Body of pancreas (tissue), 4 donors: ENCODE measurements around the gene NRN1L. TPM values are rescaled to one million over a fixed set of nuclear protein-coding genes. Genes with fewer than 3 reads are reported as not detected.

Source experiments
- ATAC-seq: fragments of 150-250 bp; one replicate; pipeline ENCODE4 v1.9.1; 2016
- DNase-seq, 4 donors: peaks; one replicate each; pipeline ENCODE4 v3.0.0-alpha.2; 2019
- H3K27ac ChIP-seq, 4 donors: fragments of 200-600 bp; sonication (generic); 1 replicate in 3 of 4; 2 replicates in 1 of 4; pipeline versions ENCODE4 v1.5.1 to v1.6.1; 2016 to 2019; ENCODE audit warnings: mild to moderate bottlenecking in 1 of 4, mixed read lengths in 1 of 4, moderate library complexity in 1 of 4
- H3K27me3 ChIP-seq, 2 donors: fragments of 200-600 bp; sonication (generic); one replicate each; pipeline ENCODE4 v1.6.0; 2016; ENCODE audit warnings: mild to moderate bottlenecking in 1 of 2
- H3K36me3 ChIP-seq, 2 donors: fragments of 200-600 bp; sonication (generic); replicated peaks in 1 of 2; 2 replicates each; pipeline ENCODE4 v1.5.1; 2016; ENCODE audit warnings: low read depth in 2 of 2; ENCODE audit not compliant: insufficient read depth in 1 of 2
- H3K4me1 ChIP-seq: fragments of 200-600 bp; sonication (generic); one replicate; pipeline ENCODE4 v1.6.0; 2016
- H3K4me3 ChIP-seq, 2 donors: fragments of 200-600 bp; sonication (generic); 1 replicate in 1 of 2; 2 replicates in 1 of 2; pipeline ENCODE4 v1.5.1; 2016 to 2019
- H3K9me3 ChIP-seq, 3 donors: fragments of 200-600 bp; sonication (generic); 1 replicate in 2 of 3; 2 replicates in 1 of 3; pipeline ENCODE4 v1.5.1; 2016
- POLR2A ChIP-seq, 3 donors: fragments of 450-650 bp; IDR thresholded peaks; one replicate each; pipeline ENCODE4 v1.6.1; 2016; ENCODE audit warnings: antibody characterized with exemption in 3 of 3, mild to moderate bottlenecking in 2 of 3
- WGBS, 2 donors: methylation state at CpG; one replicate each; pipeline ENCODE4 v1.1.5; 2017; 5-methylcytosine and 5-hydroxymethylcytosine counted together
- intact Hi-C: fragments of 100-400 bp; cut with DNase I; formaldehyde crosslinking; loops from one replicate; pipeline ENCODE4 v1.15.1; 2023
- total RNA-seq, 2 donors: library from RNA; depleted of rRNA; stranded (reverse); fragments of >200 nt; gene quantifications; one replicate each; pipeline ENCODE4 v1.1.0, GENCODE V29; 2016
- TF ChIP-seq, protein P1 (sequence below), 7 experiments: fragments of 450-650 bp in 4 of 7; fragments of 200-600 bp in 3 of 7; sonication (generic) in 3 of 7; IDR thresholded peaks; one replicate each; pipeline ENCODE4 v1.5.1; 2016 to 2019; ENCODE audit warnings: antibody characterized with exemption in 7 of 7

Gene NRN1L
- total RNA-seq, 2 donors from 2014 or later = not detected

DNA sequence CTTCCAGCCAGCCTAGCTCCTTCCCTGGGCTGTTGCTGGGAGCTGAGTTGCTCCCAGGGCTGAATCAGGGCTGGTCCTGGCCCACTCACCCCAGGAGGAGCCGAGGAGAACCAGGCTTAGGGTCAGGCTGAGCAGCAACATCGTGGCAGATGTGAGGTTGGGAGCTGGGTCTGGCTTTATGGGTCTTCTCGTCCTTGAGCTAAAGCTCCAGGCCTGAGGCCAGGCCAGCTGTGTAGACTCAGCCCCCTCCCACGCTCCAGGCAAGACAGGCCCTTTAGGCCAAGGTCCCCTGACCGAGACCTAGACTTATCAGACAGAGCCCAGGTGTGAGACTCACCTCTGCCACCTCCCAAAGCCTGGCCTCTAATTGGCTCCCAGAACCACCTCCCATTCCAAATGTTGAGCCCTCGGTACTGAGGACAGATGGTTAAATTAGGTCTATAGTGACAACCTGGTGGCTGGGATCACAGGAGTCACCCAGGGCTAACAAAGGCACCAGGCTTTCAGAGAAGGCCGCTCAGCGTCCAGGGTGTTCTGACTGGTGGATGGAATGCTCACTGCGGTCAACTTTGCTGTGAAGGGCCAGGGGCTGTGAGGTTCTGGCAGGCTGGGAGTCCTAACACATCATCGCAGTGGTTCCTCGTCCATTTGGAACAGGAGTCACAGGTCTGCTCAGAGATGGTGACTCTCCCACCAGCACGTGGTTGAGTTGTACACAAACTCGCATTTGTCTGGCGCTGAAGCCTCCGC lies 47.2 kb downstream of the NRN1L start, which contains the start of gene CTRL:
TSS of gene CTRL (minus strand) at position 151 of the 750 bp plus-strand sequence. CDS start at position 141, 10 bp downstream.
- peak within 1 kb of the TSS; percentile 78 to 82 (median 80) for H3K27ac ChIP-seq

DNA sequence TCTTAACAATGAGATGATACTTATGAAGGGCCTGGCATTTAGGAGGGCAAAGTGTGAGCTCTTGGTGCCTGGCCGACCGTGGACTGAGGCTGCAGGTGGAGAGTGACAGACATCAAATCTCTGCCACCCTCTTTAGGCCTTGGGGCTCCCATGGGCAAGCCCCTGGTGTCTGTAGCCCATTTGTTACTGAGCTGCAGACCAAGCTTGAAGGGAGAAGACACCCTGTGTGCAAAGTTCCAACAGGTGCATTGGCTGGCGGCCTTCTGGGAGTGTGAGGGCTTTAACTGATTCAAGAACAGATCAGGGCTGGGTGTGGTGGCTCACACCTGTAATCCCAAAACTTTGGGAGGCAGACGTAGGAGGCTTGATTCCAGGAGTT lies 47.8 kb downstream of the NRN1L start:
- Histone ChIP-seq H3K4me1 (peaks cover 81% of the 10 kb centered on the region), H3K27ac (peak overlapping the region; percentile 78 to 82 (median 80)), H3K4me3 (no peak overlapping the region), H3K9me3 (no peaks in the 10 kb centered on the region), H3K36me3 (no peaks in the 10 kb centered on the region), H3K27me3 (no peaks in the 10 kb centered on the region)
- DNase-seq (no peak), ATAC-seq (no peak)
- intact Hi-C loops = no loop called here
- WGBS, 2 donors = 57 to 61% methylated on average over 4 of the region's 4 CpGs
- TF ChIP-seq POLR2A (IDR thresholded peaks at IDR 0.05) = no peak
- TF ChIP-seq, protein P1, sequence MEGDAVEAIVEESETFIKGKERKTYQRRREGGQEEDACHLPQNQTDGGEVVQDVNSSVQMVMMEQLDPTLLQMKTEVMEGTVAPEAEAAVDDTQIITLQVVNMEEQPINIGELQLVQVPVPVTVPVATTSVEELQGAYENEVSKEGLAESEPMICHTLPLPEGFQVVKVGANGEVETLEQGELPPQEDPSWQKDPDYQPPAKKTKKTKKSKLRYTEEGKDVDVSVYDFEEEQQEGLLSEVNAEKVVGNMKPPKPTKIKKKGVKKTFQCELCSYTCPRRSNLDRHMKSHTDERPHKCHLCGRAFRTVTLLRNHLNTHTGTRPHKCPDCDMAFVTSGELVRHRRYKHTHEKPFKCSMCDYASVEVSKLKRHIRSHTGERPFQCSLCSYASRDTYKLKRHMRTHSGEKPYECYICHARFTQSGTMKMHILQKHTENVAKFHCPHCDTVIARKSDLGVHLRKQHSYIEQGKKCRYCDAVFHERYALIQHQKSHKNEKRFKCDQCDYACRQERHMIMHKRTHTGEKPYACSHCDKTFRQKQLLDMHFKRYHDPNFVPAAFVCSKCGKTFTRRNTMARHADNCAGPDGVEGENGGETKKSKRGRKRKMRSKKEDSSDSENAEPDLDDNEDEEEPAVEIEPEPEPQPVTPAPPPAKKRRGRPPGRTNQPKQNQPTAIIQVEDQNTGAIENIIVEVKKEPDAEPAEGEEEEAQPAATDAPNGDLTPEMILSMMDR (IDR thresholded peaks at IDR 0.05) = no peak

More for the DNA sequence above, 47.2 kb downstream of the NRN1L start, which contains the start of gene CTRL:
- Histone ChIP-seq H3K4me1 (peaks cover 77% of the 10 kb centered on the region), H3K9me3 (no peaks in the 10 kb centered on the region), H3K4me3 (peak within 1 kb of the TSS in 1 of 2 donors; percentile 16), H3K27me3 (no peaks in the 10 kb centered on the region), H3K36me3 (no peaks in the 10 kb centered on the region)
- intact Hi-C loops = no loop called here
- 25 to 48% methylated on average over 11 to 15 of the region's 15 CpGs for WGBS, 2 donors
- peak; percentile 82 to 91 (median 90) for DNase-seq
- peak; percentile 75 to 96 (median 95) for TF ChIP-seq POLR2A (IDR thresholded peaks at IDR 0.05)
- TF ChIP-seq, protein P1 (IDR thresholded peaks at IDR 0.05) = peak in 4 of 7 experiments; percentile 40 to 61 (median 47)
- peak; percentile 31 for ATAC-seq

DNA sequence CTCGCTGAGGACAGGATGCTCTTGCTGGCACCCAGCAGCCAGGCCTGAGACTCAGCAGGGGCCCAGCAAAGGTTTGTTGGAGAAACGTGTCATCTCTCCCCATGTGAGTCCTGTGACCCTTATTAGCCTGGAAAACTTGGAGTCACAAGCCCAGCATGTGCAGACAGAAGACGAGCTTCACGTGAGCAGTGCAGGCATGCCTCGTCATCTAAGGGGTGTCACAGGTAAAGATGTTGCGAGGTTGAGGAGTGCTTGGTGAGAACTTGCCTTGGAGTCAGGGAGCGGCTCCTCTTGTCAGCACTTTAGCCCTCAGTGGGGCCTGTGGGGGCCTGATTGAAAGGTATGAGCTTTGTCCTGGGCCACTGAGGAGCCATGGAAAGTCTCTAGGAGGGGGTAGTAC lies 49.1 kb downstream of the NRN1L start:
- Histone ChIP-seq H3K4me3 (no peak overlapping the region), H3K9me3 (no peaks in the 10 kb centered on the region), H3K4me1 (peaks cover 74% of the 10 kb centered on the region), H3K36me3 (no peaks in the 10 kb centered on the region), H3K27ac (peak overlapping the region in 3 of 4 donors; percentile 81 to 97 (median 91)), H3K27me3 (no peaks in the 10 kb centered on the region)
- DNase-seq (peak in 1 of 4 donors; percentile 15), ATAC-seq (no peak)
- intact Hi-C loops = no loop called here
- no peak for TF ChIP-seq POLR2A (IDR thresholded peaks at IDR 0.05)
- TF ChIP-seq, protein P1 (IDR thresholded peaks at IDR 0.05) = no peak
- WGBS, 2 donors = 59 to 77% methylated on average over 7 of the region's 7 CpGs

DNA sequence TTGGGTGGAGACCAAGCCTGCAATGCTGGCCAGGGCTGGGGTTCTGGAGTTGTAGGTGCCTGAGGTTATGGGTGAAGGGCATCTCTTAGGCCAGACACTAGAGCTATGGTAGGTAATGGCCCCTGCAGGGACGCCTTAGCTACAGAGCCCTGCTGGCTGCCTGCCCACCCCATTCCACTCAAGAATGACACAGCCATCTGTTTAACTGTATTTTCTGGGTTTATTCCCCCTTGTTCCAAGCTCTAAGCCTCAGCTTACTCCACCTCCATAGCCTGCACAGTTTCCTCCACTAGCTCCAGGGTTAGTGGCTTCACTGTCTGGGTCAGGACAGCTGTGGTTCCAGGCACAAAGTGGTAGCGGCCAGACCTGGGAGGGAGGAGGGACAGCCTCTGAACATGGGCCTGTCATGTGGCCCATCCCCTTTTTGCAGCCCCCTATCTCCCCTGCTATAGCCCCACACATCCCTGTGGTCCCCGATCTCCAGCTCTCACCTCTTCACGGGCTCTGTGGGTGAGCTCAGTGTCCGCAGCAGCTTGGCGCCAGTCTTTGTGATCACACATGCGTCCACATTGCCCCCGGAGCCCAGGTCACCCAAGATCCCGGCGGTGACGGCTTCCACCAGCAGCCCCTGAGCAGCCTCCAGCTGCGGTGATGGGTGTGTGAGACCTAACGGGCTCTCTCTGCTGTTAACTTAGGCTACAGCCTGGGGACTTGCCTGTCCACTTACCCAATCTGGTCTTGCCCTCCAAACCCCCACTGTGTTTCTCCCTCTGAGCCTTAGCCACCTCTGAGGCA lies 49.8 kb downstream of the NRN1L start:
- intact Hi-C loops = no loop called here
- Histone ChIP-seq H3K4me3 (peak overlapping the region in 1 of 2 donors; percentile 37), H3K27ac (peak overlapping the region in 3 of 4 donors; percentile 81 to 97 (median 91)), H3K36me3 (no peaks in the 10 kb centered on the region), H3K9me3 (no peaks in the 10 kb centered on the region), H3K27me3 (no peaks in the 10 kb centered on the region), H3K4me1 (peaks cover 68% of the 10 kb centered on the region)
- WGBS, 2 donors = 36 to 52% methylated on average over 7 to 13 of the region's 13 CpGs
- ATAC-seq (no peak), DNase-seq (peak in 1 of 4 donors; percentile 50)
- TF ChIP-seq, protein P1 (IDR thresholded peaks at IDR 0.05) = no peak
- no peak for TF ChIP-seq POLR2A (IDR thresholded peaks at IDR 0.05)
